A549 (cell line): ENCODE measurements around the gene GCDH.
A peak's percentile ranks its signal among the peaks of the same experiment; 100 is the strongest.

Experiments used
- BHLHE40 ChIP-seq: IDR thresholded peaks from 2 replicates; pipeline ENCODE4 v1.6.1; 2012; ENCODE audit warnings: low read depth, low read length, inconsistent platforms
- CEBPB ChIP-seq, 2 experiments: fragments of >200 bp in 1 of 2; sonication (Bioruptor Twin) in 1 of 2; formaldehyde crosslinking in 1 of 2; IDR thresholded peaks; 2 replicates each; pipeline ENCODE4 v1.6.1; 2012 to 2016
- CHD2 ChIP-seq: fragments of 150-350 bp; IDR thresholded peaks from 2 replicates; pipeline ENCODE4 v1.6.1; 2014; ENCODE audit warnings: low read length; ENCODE audit not compliant: partially characterized antibody
- EP300 ChIP-seq, 2 experiments: fragments of >200 bp; sonication (Bioruptor Twin); formaldehyde crosslinking; IDR thresholded peaks; 2 replicates in 1 of 2; 3 replicates in 1 of 2; pipeline ENCODE4 v1.6.1; 2016 to 2017
- GATA3 ChIP-seq: IDR thresholded peaks from 2 replicates; pipeline ENCODE4 v1.6.1; 2012; ENCODE audit warnings: borderline replicate concordance
- JUNB ChIP-seq: fragments of >200 bp; sonication (Bioruptor Twin); formaldehyde crosslinking; IDR thresholded peaks from 2 replicates; pipeline ENCODE4 v1.6.1; 2016
- NFE2L2 ChIP-seq: fragments of 150-350 bp; conservative IDR thresholded peaks from 2 replicates; pipeline ENCODE4 v1.6.1; 2014; ENCODE audit warnings: low read length
- NPAS2 ChIP-seq: fragments of 250-450 bp; sonication (Bioruptor Pico); IDR thresholded peaks from 2 replicates; pipeline ENCODE4 v1.8.0; 2022; ENCODE audit warnings: mild to moderate bottlenecking, moderate library complexity, borderline replicate concordance
- POLR2A ChIP-seq: IDR thresholded peaks from 2 replicates; pipeline ENCODE4 v1.6.1; 2012; ENCODE audit warnings: mild to moderate bottlenecking, low read length
- RARB ChIP-seq: fragments of 250-450 bp; sonication (Bioruptor Pico); IDR thresholded peaks from 2 replicates; pipeline ENCODE4 v1.8.0; 2021; ENCODE audit warnings: mild to moderate bottlenecking, moderate library complexity
- TF ChIP-seq, protein P1 (sequence below): fragments of >200 bp; sonication (Bioruptor Twin); formaldehyde crosslinking; IDR thresholded peaks from 3 replicates; pipeline ENCODE4 v1.5.1; 2016

GRCh38 chr19:12937093-12937926, 46.4 kb downstream of the GCDH start:
- TF ChIP-seq JUNB (no peak), GATA3 (no peak), CHD2 (no peak), RARB (CRISPR knock-in tag) (no peak), NPAS2 (no peak), POLR2A (no peak), NFE2L2 (no peak), CEBPB (IDR thresholded peaks at IDR 0.05) (no peak), EP300 (IDR thresholded peaks at IDR 0.05) (no peak), BHLHE40 (0 out of 2 replicates have a peak, but pooled peaks have one; percentile 19)
- TF ChIP-seq, protein P1, sequence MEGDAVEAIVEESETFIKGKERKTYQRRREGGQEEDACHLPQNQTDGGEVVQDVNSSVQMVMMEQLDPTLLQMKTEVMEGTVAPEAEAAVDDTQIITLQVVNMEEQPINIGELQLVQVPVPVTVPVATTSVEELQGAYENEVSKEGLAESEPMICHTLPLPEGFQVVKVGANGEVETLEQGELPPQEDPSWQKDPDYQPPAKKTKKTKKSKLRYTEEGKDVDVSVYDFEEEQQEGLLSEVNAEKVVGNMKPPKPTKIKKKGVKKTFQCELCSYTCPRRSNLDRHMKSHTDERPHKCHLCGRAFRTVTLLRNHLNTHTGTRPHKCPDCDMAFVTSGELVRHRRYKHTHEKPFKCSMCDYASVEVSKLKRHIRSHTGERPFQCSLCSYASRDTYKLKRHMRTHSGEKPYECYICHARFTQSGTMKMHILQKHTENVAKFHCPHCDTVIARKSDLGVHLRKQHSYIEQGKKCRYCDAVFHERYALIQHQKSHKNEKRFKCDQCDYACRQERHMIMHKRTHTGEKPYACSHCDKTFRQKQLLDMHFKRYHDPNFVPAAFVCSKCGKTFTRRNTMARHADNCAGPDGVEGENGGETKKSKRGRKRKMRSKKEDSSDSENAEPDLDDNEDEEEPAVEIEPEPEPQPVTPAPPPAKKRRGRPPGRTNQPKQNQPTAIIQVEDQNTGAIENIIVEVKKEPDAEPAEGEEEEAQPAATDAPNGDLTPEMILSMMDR, result no peak
